Stimulated activated CD8-positive, alpha-beta memory T cell treated with anti-CD3 and anti-CD28 coated beads, Interleukin-15, amount 100 ng/mL, for 48 hours (primary cell): ENCODE results near the gene ATP5PD.
"Not testable (repeated sequence)": the region's sequence is repeated elsewhere in the genome, so short reads cannot be mapped to it uniquely, and the experiment has no call there.

Experiments
- DNase-seq, 2 donors: peaks; one replicate each; pipeline ENCODE4 v3.0.0-alpha.2; 2020; ENCODE audit warnings: low read depth in 2 of 2

ATP5PD gene

GRCh38 chr17:75051941-75052340, 5.2 kb upstream of the ATP5PD start:
- no peak for DNase-seq

- no peak for DNase-seq
Measured at GRCh38 chr17:75049706-75050105, 2.9 kb upstream of the ATP5PD start.

- no peak for DNase-seq
Measured at GRCh38 chr17:75049057-75049456, 2.3 kb upstream of the ATP5PD start.

- DNase-seq, result no peak
Measured at GRCh38 chr17:75048249-75048878, 1.6 kb upstream of the ATP5PD start.

GRCh38 chr17:75047398-75048098, 779 bp upstream of the ATP5PD start:
- DNase-seq, result peak in 1 of 2 donors; percentile 16

GRCh38 chr17:75045946-75046406, 793 bp downstream of the ATP5PD start:
- DNase-seq, result not testable (repeated sequence)

GRCh38 chr17:75044716-75045115, 2.1 kb downstream of the ATP5PD start:
- DNase-seq, result no peak

GRCh38 chr17:75043789-75044188, 3.0 kb downstream of the ATP5PD start:
- not testable (repeated sequence) for DNase-seq

GRCh38 chr17:75041656-75042280, 5.0 kb downstream of the ATP5PD start:
- no peak for DNase-seq

- no peak for DNase-seq
Measured at GRCh38 chr17:75039238-75039637, 7.5 kb downstream of the ATP5PD start.

GRCh38 chr17:75036643-75037268, 10.0 kb downstream of the ATP5PD start:
- peak; percentile 51 to 70 for DNase-seq

- DNase-seq, result peak; percentile 84 to 87
Measured at GRCh38 chr17:75034236-75034908, 12.4 kb downstream of the ATP5PD start.

- peak; percentile 84 to 88 for DNase-seq
Measured at GRCh38 chr17:75033346-75034235, 13.2 kb downstream of the ATP5PD start.

GRCh38 chr17:75032720-75033280, 14.0 kb downstream of the ATP5PD start:
- no peak for DNase-seq

GRCh38 chr17:75031972-75032719, 14.6 kb downstream of the ATP5PD start:
- peak in 1 of 2 donors; percentile 40 for DNase-seq

- DNase-seq, result no peak
Measured at GRCh38 chr17:75030161-75030560, 16.6 kb downstream of the ATP5PD start.

GRCh38 chr17:75026650-75027049, 20.1 kb downstream of the ATP5PD start:
- not testable (repeated sequence) for DNase-seq

- DNase-seq, result not testable (repeated sequence)
Measured at GRCh38 chr17:75025398-75025734, 21.4 kb downstream of the ATP5PD start.

GRCh38 chr17:75024686-75025397, 21.9 kb downstream of the ATP5PD start:
- DNase-seq, result no peak
